Hippocampal formation (tissue), 2 donors: ENCODE measurements around the gene UBAP1L.
"Not testable (repeated sequence)": the region's sequence is repeated elsewhere in the genome, so short reads cannot be mapped to it uniquely, and the experiment has no call there.

Experiments used
- DNase-seq, 2 donors: peaks; one replicate each; lab custom pipeline; 2025; lab: John Stamatoyannopoulos, UW

UBAP1L gene

GRCh38 chr15:65115086-65115485, at the start of gene UBAP1L:
Gene UBAP1L, minus strand, starts transcription at chr15:65115200. Its CDS starts 8,985 bp downstream, at chr15:65106215.
- DNase-seq, result no peak

GRCh38 chr15:65164139-65164538, 49.1 kb upstream of the UBAP1L start:
- peak in 1 of 2 donors; percentile 11 for DNase-seq

- no peak for DNase-seq
These were observed 48.0 kb upstream of the UBAP1L start for GRCh38 chr15:65163041-65163440.

- DNase-seq, result no peak
These were observed 41.7 kb upstream of the UBAP1L start for GRCh38 chr15:65156692-65157091.

- DNase-seq, result no peak
These were observed 39.7 kb upstream of the UBAP1L start for GRCh38 chr15:65154720-65155119.

GRCh38 chr15:65147902-65148301, 32.9 kb upstream of the UBAP1L start:
- DNase-seq, result no peak

- no peak for DNase-seq
These were observed 31.4 kb upstream of the UBAP1L start for GRCh38 chr15:65146438-65146837.

GRCh38 chr15:65138631-65139030, 23.6 kb upstream of the UBAP1L start:
- not testable (repeated sequence) for DNase-seq

GRCh38 chr15:65137893-65138292, 22.9 kb upstream of the UBAP1L start:
- not testable (repeated sequence) for DNase-seq

GRCh38 chr15:65137089-65137488, 22.1 kb upstream of the UBAP1L start:
- not testable (repeated sequence) for DNase-seq

GRCh38 chr15:65134538-65134937, 19.5 kb upstream of the UBAP1L start:
- DNase-seq, result no peak

GRCh38 chr15:65133548-65134200, 18.7 kb upstream of the UBAP1L start, which contains the start of gene PDCD7:
Gene PDCD7, minus strand, starts transcription at chr15:65133808. Its CDS starts 27 bp downstream, at chr15:65133781.
- DNase-seq, result peak; percentile 69 to 89

GRCh38 chr15:65132878-65133547, 18.0 kb upstream of the UBAP1L start:
- no peak for DNase-seq

GRCh38 chr15:65130941-65131340, 15.9 kb upstream of the UBAP1L start:
- no peak for DNase-seq

- DNase-seq, result no peak
These were observed 542 bp upstream of the UBAP1L start for GRCh38 chr15:65115542-65115941.

- no peak for DNase-seq
These were observed 4.2 kb downstream of the UBAP1L start for GRCh38 chr15:65110676-65111292.

- no peak for DNase-seq
These were observed 8.9 kb downstream of the UBAP1L start for GRCh38 chr15:65106011-65106590.

- no peak for DNase-seq
These were observed 10.0 kb downstream of the UBAP1L start for GRCh38 chr15:65105038-65105437.

- no peak for DNase-seq
These were observed 12.1 kb downstream of the UBAP1L start for GRCh38 chr15:65102912-65103311.

- DNase-seq, result no peak
These were observed 12.9 kb downstream of the UBAP1L start for GRCh38 chr15:65101891-65102708.

- peak; percentile 18 to 46 for DNase-seq
These were observed 13.5 kb downstream of the UBAP1L start for GRCh38 chr15:65101411-65101890.

GRCh38 chr15:65100442-65100841, 14.6 kb downstream of the UBAP1L start:
- DNase-seq, result no peak
